Neural progenitor cell (in vitro differentiated cells): ENCODE results near the gene MTNR1A.

Experiments
- EZH2phosphoT487 ChIP-seq: fragments of 200-600 bp; sonication (generic); IDR thresholded peaks from 2 replicates; pipeline ENCODE4 v1.6.1; 2017; ENCODE audit warnings: antibody characterized with exemption
- TF ChIP-seq, protein P1 (sequence below): fragments of 200-600 bp; sonication (generic); IDR thresholded peaks from 2 replicates; pipeline ENCODE4 v1.5.1; 2017; ENCODE audit warnings: antibody characterized with exemption, mild to moderate bottlenecking

DNA sequence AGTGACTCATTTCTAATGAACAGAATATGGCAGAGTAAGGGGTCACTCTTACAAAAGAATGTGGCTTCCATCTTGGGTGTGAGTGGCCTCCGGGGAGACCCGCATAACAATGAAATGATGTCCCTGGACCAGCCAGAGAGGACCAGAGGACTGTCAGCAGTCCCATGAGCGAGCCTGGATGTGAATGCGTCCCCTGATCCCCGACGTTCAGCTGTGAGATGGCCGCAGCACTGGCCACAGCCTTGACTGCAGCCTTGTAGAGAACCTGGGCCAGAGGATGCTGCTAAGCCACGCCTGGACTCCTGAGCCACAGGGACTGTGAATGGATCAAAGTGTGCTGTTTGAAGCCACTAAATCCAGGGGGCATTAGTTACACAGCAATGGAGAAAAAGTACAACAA is 53.8 kb downstream of the MTNR1A start:
- TF ChIP-seq, protein P1, sequence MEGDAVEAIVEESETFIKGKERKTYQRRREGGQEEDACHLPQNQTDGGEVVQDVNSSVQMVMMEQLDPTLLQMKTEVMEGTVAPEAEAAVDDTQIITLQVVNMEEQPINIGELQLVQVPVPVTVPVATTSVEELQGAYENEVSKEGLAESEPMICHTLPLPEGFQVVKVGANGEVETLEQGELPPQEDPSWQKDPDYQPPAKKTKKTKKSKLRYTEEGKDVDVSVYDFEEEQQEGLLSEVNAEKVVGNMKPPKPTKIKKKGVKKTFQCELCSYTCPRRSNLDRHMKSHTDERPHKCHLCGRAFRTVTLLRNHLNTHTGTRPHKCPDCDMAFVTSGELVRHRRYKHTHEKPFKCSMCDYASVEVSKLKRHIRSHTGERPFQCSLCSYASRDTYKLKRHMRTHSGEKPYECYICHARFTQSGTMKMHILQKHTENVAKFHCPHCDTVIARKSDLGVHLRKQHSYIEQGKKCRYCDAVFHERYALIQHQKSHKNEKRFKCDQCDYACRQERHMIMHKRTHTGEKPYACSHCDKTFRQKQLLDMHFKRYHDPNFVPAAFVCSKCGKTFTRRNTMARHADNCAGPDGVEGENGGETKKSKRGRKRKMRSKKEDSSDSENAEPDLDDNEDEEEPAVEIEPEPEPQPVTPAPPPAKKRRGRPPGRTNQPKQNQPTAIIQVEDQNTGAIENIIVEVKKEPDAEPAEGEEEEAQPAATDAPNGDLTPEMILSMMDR = no peak
- no peak for TF ChIP-seq EZH2phosphoT487
